SKM-1 treated with dmso at 0.1 percent for 144 hours (cell line): ENCODE measurements around the gene DHCR24.

Source experiments
- DNase-seq: peaks from one replicate; lab custom pipeline; 2025; ENCODE audit not compliant: unreplicated experiment; lab: John Stamatoyannopoulos, UW

DHCR24 gene

GRCh38 chr1:54865238-54866073 is 21.5 kb downstream of the DHCR24 start:
- no peak for DNase-seq

DNA sequence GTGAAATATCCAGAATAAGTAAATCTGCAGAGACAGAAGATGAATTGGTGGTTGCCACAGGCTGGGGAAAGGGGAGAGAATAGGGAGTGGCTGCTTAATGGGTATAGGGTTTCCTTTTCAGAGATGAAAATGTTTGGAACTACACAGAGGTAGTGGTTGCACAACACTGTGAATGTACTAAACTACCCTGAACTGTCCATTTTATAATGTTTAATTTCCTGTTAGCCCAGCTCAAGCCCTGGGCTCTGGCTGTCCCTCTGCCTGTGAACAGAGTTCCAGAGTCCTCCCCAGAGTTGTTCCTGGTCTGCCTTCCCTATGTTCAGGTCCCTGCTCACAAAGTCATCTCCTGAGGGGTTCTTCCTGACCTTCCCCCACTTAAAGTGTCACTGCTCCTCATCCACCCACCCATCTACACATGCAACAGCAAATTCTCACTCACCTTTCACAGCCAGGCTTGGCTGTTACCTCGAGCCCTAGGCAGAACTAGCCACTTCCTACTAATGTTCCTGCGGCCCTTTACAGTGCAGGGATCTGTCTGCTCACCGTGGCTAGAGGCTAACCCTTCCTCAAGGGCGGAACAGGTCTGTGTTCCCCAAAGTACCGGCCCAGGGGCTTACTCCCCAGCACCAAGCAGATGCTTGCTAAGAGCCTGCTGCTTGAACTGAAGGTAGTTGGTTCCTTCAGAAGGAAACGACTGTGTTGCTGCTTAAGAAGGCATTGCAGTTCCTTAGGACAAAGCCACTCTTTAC is 22.4 kb downstream of the DHCR24 start:
- DNase-seq, result no peak

- DNase-seq, result no peak
These were observed 23.7 kb downstream of the DHCR24 start for GRCh38 chr1:54863267-54863665.

DNA sequence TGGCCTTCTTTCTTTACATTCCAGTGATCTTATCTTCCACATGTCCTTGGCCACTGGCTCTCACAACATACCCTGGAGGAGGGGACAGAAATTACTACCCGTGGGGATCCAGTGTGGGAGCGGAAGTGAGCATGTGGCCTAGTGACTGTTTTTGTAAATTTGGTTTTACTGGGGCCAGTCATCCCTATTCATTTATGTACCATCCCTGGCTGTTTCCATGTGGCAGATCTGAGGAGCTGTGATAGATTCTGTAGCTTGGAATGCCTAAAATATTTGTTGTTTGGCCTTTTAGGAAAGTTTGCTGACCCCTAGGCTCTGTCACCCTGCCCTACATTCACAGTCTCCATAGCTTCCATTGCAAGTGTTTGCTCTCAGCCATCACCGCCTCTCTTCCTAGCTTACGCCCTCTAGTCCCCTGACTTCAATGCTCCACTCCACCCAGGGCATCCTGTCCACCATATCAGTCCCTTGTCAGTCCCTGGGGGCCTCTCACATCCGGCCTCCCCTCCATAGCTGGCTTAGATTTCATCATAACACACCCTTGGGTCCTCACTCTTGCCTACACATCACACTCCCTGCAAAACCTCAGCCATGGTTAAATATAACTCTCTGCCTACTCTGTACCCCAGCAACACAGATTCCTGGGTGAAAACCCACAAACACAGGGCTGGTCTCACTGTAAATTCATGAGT is 25.8 kb downstream of the DHCR24 start:
- no peak for DNase-seq

GRCh38 chr1:54859700-54860391 is 27.1 kb downstream of the DHCR24 start:
- peak; percentile 47 for DNase-seq

DNA sequence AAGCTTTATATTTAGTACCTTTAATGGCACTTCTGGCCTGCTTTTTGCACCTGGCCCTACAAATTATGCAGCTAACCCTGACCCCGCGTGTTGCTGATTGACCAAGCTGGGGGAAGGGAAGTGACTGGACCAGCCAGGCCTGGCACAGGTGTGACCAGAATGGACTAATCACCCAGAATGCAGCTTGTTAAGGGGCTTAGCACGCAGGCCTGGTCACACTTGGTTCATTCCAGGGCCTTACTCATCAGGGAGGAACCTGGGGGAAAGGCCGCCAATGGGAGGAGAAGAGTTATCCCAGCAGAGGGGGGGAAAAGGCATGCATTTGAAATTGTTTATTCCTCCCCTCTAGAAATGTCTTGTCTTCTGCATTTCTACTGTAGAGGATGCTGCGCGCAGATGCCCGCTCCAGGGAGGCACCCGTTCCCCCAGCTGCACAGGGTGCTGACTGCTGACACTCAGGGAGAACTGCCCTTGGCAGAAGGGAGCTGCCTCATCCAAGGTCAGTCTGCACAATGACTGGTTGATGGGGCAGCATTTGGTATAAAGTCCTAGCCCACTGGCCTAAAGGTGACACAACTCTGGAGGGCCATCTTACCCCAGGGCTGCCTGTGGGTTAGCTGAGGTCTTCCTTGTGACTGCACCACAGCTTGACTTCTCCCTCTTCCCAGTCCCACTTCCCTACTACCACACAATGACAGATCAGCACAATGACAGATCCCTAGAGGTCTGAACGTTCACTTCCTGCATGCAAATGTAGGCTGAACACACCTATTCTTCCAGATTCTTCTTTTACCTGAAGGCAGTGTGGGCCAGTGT is 29.0 kb downstream of the DHCR24 start:
- DNase-seq, result no peak

DNA sequence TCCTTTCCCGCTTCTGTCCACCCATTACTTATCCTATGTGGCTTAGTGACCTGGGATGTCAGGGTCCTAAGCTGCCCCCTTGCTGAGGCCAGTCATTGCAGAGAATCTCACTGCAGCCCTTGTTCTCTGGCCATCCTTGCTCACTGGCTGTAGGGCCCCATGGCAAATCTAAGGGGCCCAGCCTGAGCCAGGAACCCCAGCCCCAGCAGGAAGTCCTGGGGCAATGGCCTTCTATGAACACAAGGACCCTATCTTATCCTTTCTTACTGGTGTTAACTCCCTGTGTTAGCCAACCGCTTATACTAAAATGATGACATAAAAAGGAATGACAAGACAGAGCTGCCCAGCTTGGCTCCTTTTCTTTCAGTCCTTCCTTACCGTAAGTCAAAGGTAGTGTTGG is 29.9 kb downstream of the DHCR24 start:
- no peak for DNase-seq

DNA sequence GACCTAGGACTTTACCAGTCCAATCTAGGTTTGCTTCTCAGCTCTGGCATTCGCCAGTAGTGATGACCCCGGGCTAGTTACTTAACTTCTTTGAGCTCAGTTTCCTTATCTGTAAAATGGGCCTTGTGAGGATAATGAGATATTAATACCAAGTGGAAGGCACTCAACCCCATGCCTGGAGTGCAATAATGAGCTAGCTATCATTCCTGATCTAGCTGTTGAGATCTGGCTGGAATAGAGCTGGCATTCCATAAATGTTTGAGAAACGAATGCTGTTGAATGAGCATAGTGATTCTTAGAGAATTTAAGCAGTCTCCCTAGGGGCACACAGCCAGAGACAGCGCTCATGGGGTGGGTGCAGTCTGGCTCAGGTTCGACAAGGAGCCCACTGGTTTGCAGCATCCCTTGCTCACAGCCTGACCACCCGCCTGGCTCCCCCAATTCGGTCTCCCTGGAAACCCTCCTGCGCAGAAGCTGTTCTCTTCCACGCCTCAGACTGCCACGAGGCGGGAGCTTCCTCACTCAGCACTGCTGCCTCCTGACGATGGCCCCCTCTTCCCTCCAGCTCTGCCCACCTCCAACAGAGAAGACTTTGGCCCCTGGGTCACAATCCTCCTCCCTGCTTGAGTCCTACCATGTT is 32.5 kb downstream of the DHCR24 start:
- no peak for DNase-seq

GRCh38 chr1:54853793-54854370 is 33.1 kb downstream of the DHCR24 start:
- DNase-seq, result no peak

DNA sequence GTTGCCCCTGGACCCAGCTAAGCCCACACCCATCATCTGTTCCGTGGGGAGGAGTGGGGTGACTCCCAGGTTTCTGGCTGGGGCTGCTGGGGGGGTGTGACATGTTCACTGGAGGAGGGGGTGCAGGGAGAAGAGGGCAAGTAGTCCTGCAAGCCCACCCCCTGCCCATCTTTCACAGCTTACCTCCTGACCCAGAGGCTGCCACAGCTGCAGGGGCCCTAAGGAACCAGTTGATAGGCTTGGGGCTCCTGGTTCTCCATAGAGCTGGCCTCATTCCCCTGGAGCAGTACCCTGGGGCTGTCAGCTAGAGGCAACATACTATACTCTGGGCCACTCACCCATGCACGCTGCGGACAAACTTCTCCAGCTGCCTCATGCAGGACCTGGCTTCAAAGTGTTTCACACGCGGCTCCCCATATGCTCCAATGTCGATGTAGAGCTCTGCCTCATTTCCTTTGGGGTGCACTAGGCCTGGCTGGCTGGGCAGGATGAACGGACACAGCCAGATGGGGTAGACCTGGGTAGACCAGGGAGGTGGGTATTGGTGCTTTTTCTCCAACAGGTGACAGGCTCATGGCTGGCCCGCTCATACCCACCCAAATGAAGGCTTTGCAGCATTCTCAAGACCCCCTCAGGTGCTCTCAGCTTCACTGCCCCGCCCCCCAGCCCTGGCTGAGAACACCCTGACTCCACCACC is 33.8 kb downstream of the DHCR24 start:
- DNase-seq, result no peak

DNA sequence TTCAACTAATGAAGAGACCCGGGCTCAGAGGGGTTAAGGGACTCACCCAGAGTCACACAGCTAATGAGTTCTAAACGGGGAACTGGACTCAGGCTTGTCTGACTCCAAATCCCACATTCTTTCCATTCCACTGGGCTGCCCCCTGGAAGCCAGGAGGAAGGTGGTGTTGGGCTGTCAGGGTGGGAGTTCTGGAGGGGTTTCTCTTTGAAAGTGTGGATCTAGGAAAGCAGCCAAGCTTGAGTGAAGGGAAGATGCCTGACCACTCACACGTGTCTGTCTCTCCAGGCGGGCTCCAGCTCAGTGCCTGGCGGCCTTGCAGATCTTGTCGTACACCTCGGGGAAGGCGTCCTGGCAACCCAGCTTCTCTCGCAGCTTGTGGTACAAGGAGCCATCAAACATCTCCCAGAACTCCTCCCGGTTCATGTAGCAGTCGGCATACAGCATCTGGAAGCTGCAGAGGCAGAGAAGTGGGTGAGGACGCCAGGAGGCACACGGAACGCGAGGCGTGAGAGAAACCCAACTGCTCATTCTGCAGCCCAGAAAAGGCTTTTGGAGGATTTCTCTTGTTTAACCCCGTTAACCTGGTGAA is 35.0 kb downstream of the DHCR24 start:
- DNase-seq, result no peak

DNA sequence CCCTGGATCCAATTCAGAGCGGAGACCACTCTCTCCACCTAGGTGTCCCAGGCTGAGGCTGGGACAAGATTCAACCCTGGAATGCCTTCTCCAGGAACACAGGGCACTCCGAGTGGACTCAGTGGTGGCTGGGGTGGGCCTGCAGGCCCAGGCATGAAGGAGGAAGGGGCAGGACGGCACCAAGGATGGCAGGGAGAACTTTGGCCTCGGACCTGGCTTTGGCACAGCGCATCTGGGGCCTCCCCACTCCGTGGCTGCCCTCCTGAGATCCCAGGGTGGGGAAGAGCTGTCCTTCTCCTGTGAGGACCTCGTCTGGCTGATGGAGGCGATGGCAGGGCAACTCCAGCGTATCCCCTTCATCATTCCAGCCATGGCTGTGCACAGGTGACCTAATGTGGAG is 35.6 kb downstream of the DHCR24 start:
- no peak for DNase-seq

- DNase-seq, result no peak
These were observed 36.3 kb downstream of the DHCR24 start for GRCh38 chr1:54850737-54851136.

DNA sequence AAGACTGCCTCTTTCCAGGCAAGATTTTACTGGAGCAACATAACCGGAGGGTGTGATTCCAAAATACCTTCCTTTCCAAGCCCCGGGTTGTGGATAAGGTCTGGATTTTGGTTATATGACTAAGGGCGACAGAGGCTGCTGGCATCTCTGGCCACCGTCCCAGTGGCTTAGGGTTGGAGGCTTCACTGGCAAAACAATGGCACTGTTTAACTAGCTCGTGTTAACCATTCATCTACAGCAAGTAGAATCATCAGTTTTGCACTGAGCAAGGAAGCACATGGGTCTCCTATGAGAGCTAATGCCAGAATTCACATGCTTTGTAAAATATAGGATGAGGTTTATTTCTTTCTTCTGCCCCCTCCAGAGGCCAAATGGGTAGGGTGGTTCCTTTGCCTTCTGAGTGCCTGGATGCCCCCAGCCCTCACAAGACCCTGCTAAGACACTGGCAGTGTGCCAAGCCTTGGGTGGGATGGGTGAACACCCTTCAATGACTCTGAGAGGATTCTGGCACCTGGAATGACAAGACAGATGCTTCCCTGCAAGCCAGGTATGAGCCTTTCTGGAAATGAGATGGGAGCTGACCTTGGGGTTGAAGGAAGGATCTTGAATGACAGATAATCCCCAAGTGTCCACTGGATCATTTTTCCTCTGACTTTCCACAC is 36.8 kb downstream of the DHCR24 start:
- no peak for DNase-seq

DNA sequence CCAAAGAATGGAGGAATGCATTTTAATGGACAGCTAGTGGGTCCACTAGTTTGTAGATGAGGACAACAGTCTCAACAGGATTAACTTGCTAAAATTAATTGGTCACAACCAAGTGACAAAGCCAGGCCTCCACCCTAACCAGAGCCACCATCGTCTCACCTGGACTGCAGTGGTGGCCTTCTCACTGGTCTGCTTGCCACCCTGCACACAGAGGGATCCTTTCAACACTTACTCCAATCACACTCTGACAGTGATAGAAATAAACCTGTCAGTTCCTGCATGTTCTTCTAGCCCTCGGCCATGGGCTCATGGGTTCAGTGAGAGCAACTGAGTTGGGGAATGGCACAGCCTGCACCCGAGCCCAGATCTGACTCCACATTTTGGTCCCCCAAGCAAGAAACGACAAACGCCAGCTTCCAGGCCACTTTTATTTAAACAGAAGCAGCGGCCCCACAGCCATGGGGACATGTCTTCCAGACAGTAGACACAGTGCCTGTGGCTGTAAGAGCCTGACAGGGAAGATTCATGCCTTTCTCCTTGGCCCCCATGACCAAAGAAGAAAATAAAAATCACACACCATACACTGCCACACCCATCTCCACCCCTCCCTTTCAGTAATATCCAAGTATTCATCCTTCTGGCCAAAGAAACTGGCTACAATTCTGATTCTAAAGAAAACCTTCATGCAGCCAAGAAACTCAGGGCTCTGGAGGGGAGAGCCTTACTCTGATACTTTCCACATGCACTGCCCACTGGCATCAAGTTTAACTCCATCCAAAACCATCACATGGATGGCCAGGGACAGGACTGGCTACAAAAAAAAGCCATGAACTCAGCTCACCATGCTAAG is 37.6 kb downstream of the DHCR24 start:
- no peak for DNase-seq

DNA sequence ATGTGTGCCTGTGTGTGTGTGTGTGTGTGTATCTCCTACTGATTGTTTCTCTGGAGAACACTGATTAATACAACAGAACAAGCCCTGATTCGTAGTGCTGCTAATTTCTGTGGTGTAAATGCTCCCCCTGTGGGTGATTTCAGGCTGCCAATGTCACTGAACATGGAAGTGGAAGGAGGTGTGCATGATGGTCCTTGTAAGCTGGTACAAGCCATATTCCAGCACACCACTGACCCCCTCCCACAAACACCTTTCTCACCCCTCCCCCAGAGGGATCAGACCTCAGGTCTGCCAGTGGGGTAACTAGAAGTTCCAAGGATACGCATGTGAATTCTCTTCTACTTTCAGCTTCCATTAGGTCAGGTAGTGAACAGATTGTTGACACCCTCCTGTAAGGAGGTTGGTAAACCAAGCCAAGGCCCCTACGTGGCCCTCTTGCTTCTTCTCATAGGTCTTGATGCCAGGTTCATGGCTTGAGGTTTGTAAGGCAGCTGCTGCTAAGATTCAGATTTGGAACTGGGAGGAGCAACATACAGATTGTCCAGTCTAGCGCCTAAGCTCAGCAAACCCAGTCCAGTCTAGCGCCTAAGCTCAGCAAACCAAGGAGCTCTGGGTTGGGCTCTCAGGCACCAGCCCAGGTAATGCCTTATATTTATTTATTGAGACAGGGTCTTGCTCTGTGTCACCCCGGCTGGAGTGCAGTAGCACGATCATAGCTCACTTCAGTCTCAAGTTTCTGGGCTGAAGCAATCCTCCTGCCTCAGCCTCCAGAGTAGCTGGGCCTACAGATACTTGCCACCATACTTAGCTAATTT is 38.7 kb downstream of the DHCR24 start:
- DNase-seq, result no peak
